GM12801 (cell line): Measurements from ENCODE around the gene OPHN1.

Experiments
- TF ChIP-seq, protein P1 (sequence below): IDR thresholded peaks from one replicate; pipeline ENCODE4 v1.5.1; 2011; ENCODE audit warnings: control low read depth; ENCODE audit not compliant: insufficient read length; ENCODE audit errors: extremely low read depth

OPHN1 gene

DNA sequence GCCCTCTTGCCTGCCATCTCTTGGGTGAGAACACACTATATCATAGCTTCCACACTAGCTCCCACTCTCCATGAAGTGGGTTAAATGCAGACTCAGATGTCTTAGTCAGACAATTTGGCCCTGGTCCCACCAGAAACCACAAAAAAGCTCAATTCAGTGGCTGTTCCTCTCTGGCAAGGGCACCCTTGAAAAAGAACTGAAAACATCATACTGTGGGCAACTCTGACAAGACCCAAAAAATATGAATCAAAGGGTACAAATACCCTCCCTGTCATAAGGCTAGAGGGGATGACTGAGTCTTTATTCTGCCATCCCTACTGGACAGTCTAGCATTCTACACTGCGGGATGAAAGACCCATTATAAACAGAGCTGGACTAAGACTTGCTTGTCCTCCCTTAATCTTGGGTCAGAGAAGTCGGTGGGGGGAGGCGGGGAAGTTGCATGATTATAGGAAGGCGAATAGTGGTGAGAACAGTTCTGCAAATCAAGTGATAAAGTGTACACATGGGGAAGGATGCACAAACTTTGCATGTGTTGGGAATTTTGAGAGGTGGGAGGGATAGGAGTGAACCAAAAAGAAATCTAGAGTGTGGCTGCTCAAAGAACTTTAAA, 172.1 kb downstream of the OPHN1 start:
- TF ChIP-seq, protein P1, sequence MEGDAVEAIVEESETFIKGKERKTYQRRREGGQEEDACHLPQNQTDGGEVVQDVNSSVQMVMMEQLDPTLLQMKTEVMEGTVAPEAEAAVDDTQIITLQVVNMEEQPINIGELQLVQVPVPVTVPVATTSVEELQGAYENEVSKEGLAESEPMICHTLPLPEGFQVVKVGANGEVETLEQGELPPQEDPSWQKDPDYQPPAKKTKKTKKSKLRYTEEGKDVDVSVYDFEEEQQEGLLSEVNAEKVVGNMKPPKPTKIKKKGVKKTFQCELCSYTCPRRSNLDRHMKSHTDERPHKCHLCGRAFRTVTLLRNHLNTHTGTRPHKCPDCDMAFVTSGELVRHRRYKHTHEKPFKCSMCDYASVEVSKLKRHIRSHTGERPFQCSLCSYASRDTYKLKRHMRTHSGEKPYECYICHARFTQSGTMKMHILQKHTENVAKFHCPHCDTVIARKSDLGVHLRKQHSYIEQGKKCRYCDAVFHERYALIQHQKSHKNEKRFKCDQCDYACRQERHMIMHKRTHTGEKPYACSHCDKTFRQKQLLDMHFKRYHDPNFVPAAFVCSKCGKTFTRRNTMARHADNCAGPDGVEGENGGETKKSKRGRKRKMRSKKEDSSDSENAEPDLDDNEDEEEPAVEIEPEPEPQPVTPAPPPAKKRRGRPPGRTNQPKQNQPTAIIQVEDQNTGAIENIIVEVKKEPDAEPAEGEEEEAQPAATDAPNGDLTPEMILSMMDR = no peak

DNA sequence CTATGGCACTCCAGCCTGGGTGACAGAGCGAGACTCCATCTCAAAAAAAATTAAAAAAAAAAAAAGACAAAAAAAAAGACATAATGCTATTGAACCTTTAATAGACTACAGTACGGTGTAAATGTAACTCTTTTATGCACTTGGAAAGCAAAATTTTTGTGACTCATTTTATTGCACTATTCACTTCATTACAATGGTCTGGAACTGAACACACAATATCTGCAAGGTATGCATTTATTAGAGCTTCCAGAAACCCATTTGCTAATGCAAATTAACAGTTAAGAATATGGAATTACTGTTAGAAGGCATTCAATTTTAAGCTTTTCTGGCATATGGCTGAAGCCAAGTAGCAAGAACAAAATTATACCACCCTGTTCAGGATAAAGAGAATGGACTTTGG, 176.3 kb downstream of the OPHN1 start:
- TF ChIP-seq, protein P1 = no peak

DNA sequence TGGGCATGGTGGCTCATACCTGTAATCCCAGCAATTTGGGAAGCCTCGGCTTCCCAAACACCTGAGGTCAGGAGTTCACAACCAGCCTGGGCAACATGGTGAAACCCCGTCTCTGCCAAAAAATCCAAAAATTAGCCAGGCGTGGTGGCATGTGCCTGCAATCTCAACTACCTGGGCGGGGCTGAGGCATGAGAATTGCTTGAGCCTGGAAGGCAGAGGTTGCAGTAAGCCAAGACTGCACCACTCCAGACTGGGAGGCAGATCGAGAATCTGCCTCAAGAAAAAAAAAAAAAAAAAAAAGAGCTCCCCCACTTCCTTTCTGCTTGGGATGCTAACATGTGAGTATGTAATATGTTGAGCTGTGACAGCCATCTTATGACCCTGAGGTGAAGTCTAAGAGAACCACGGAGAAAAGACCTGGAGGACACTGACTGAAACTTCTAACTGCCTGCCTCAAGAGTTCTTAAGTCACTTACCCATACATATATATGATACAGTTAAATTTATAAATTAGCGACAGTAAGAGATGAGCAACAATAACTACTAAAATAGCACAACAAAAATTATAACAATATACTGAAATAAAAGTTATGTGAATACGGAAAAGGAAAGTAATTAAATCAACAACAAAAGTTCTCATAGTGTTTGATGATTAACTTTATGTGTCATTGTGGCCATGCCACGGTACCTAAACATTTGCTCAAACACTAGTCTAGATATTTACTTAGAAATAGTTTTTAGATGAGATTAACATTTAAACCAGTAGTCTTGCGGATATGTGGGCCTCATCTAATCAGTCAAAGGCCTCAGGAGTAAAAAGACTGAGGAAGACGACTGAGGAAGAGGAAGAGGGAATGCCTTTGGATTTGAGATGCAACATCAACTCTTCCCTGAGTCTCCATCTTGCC, 178.3 kb downstream of the OPHN1 start:
- TF ChIP-seq, protein P1 = no peak

DNA sequence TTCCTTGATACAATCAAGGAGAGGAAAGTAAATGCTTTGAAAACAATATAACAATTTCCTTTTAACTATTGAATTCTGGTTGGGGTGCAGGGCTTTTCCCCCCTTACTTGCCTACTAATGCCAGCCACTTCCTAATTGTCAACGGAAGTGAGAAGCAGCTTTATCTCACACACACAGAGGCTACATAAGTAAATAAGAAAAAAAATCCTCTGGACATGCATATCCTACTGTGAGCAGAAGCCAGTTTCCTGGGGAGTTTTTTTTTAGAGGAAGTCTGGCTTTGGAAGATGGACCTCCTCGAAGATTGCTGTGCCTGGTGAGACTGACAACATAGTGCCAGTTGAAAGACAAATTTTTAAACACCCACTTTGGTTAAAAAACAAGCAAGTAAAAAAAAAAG, 180.6 kb downstream of the OPHN1 start:
- TF ChIP-seq, protein P1 = no peak

DNA sequence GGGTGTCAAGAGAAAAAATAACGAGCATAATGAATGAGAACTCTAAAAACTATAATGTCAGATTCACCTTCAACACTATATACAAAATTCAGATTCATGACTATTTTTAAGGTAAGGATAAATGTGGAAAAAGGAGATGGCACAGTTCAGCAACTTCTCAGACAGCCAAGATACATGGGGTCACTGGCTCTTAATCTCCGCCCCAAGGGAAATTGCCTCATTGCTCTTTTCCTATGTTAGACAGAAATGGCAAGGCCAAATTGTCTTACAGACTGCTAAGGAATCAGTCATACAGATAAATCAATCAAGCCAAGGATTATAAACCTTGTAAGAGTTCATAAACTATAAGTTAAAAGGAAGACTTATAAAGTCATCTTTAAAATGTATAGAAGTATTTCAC, 183.4 kb downstream of the OPHN1 start:
- TF ChIP-seq, protein P1 = no peak

DNA sequence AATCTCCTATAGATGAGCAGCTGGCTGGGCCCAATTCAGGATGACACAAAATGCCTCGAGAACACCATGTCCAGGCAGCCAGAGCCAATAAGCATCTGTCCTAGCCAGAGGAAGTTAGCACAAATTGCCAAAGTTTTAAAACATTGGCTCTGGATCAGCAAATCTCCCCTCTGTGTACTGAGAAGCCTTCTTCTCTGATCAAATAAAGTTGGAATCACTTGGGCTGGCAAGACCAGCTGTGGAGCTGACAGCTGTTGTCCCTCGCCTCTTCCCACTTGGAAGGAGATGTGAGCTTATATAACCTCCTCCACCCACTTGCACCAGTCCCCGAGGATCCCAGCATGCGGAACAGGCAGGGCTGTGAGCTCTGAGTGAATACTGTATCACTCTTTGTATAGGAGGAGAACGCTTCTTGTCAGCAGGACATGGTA, 183.9 kb downstream of the OPHN1 start:
- TF ChIP-seq, protein P1 = no peak

DNA sequence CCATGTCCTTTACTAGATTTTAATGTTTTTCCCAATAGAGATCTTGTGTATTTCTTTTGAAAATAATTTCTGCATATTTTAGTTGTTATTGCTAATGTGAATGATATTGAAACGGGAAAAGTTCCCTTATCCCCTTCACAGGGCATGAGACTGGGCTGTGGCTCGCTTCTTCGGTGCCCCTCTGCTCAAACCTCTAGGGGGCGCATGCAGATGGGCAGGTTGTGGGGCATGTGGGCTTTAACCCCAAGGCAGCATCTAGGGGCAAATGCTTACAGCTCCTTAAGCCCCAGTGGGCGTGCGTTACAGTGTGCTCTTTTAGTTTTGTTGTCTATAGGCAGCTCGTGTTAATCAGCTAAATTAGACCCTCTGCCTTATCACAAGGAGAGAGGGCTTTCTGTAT, 194.7 kb downstream of the OPHN1 start:
- TF ChIP-seq, protein P1 = no peak
